IPS DF 6.9 (cell line): Measurements from ENCODE around the gene MIXL1.

Experiments used
- DNase-seq: peaks from one replicate; pipeline ENCODE4 v3.0.0-alpha.2; 2013; ENCODE audit warnings: low read depth, low spot score
- H3K27ac ChIP-seq: one replicate; pipeline ENCODE4 v1.5.1; 2013; ENCODE audit warnings: low read length, control low read depth
- H3K27me3 ChIP-seq: 2 replicates; pipeline ENCODE4 v1.6.1; 2013; ENCODE audit warnings: mild to moderate bottlenecking, low read length; ENCODE audit not compliant: control insufficient read depth, insufficient read depth
- H3K36me3 ChIP-seq: 2 replicates; pipeline ENCODE4 v1.6.1; 2013; ENCODE audit warnings: low read length; ENCODE audit not compliant: control insufficient read depth, insufficient read depth
- H3K4me1 ChIP-seq: 2 replicates; pipeline ENCODE4 v1.6.1; 2013; ENCODE audit warnings: low read length; ENCODE audit not compliant: control insufficient read depth, insufficient read depth
- H3K4me3 ChIP-seq: 2 replicates; pipeline ENCODE4 v1.5.1; 2013; ENCODE audit warnings: mild to moderate bottlenecking, low read length
- H3K9me3 ChIP-seq: 2 replicates; pipeline ENCODE4 v1.6.1; 2013; ENCODE audit warnings: low read length, inconsistent platforms; ENCODE audit not compliant: control insufficient read depth, insufficient read depth
- WGBS: extraction: QIAGEN DNeasy Blood & Tissue Kit; methylation state at CpG from one replicate; pipeline ENCODE4 v1.1.7; 2013; ENCODE audit warnings: mixed read lengths, missing lambda C conversion rate; ENCODE audit not compliant: insufficient read length, insufficient coverage; 5-methylcytosine and 5-hydroxymethylcytosine counted together

MIXL1 gene

DNA sequence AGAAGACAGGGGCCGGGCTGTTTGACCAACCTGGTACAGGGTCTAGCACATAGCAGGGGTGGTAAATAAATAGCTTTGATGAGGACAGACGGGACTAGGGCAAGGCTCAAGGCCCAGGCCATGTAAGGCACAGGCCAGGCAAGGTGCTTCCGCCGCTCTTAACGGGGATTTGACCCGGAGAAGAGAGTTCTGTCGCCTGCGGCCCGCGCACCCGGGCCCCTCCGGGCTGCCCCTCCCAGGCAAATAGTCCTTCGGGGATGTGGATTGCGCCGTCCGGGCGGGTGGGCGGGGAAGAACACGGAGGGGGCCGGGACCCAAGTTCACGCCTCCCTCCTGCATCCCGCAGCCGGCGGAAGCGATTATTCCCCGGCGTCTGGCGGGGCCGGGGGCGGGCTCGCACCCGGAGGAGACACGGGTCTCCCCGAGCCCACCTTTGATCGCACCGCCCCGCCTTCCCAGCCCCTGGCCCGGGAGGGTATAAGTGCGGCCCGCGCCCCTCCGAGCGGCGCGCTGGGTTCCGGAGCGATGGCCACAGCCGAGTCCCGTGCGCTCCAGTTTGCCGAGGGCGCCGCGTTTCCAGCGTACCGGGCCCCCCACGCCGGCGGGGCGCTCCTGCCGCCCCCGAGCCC lies at the start of gene MIXL1:
MIXL1 (plus strand) TSS at position 508 of the 629 bp plus-strand sequence; CDS start at position 526, 18 bp downstream.
- no peaks in the 10 kb centered on the region for H3K4me1 ChIP-seq
- no peak for DNase-seq
- no peaks in the 10 kb centered on the region for H3K36me3 ChIP-seq
- no CpG with 5 or more reads among the region's 62 CpGs for WGBS
- H3K4me3 ChIP-seq, result peak within 1 kb of the TSS; percentile 55; the same call in 1 of the 2 replicates
- H3K9me3 ChIP-seq, result no peaks in the 10 kb centered on the region
- H3K27me3 ChIP-seq, result no peaks in the 10 kb centered on the region
- no peak within 1 kb of the TSS for H3K27ac ChIP-seq

DNA sequence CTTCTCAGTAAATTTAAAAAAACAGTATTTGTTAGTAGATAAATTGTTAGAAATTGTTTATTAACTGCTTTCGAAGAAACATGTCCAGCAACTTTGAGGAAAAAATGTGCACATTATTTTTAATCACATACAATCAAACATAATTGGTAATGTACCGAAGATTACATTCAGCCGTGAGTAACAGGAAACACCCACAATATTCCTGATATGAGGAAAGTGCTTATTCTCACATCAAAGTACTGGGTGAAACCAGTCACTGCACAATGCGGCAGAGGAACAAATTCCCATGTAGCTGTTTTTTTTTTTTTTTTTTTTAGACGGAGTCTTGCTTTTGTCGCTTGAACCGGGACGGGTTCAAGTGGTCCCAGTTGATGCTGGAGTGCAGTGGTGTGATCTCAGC lies 46.6 kb upstream of the MIXL1 start:
- Histone ChIP-seq H3K4me3 (no peak overlapping the region), H3K27me3 (no peaks in the 10 kb centered on the region), H3K9me3 (no peaks in the 10 kb centered on the region), H3K27ac (no peak overlapping the region), H3K4me1 (no peaks in the 10 kb centered on the region), H3K36me3 (no peaks in the 10 kb centered on the region)
- WGBS, result no CpG with 5 or more reads among the region's 8 CpGs
- no peak for DNase-seq

DNA sequence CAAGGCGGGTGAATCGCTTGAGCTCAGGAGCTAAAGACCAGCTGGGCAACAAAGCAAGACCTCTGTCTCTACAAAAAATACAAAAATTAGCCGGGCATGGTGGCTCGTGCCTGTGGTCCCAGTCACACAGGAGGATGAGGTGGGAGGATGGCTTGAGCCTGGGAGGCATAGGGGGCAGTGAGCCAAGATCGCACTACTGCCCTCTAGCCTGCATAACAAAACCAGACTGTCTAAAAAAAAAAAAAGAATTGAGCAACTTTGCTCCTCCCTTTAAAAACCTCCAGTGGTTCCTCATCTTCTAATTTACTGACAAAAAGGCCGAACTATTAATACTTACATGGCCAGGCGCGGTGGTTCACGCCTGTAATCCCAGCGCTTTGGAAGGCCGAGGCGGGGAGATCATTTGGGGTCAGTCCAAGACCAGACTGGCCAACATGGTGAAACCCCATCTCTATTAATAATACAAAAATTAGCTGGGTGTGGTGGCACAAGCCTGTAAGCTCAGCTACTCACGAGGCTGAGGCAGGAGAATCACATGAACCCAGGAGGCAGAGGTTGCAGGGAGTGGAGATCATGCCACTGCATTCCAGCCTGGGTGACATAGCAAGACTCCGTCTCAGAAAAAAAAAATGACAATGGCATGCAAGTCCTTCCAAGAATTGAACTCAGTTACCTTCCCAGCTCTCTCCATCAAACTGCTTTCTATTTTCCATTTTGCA lies 41.3 kb upstream of the MIXL1 start:
- H3K9me3 ChIP-seq, result no peaks in the 10 kb centered on the region
- DNase-seq, result no peak
- no CpG with 5 or more reads among the region's 14 CpGs for WGBS
- H3K27me3 ChIP-seq, result no peaks in the 10 kb centered on the region
- H3K4me1 ChIP-seq, result no peaks in the 10 kb centered on the region
- H3K36me3 ChIP-seq, result no peaks in the 10 kb centered on the region
- H3K27ac ChIP-seq, result no peak overlapping the region
- no peak overlapping the region for H3K4me3 ChIP-seq

DNA sequence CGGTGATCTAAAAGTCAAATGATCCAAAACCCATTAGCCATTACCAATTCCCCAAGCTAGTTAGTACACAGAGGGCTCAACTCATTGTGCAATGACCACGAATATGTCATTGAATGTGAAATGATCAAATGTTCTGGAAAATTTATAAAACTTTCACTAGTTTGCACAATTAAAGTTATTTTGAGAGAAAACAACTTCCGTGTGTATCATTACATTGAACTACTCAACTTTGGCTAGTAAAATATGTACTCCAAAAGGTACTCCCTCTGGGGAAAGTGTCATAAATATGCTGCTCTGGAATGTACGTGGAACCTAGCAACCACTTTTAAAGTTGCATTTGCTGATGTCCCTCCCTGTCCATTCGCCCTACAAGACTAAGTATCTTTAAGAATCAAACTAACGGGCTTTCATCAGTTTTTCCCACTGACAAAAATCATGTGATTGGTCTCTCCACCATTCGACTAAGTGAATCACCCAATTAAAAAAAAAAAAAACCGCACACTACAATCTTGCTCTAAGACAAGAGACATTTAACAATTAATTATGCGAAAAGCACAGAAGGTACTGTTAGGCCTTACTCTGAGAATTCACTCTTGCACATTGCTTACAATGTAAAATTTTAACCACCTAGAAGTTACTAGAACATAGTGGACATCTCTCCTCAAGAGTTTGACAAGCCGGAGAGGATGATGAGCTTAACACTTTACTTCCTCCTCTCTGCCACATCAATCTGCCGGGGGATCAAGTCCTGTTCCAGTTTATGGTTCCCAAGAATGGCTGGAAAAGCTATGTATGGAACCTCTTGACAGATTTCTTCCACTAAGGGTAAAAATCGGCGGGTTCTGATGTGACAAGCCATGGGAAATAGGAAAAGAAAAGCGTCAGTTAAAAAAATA lies 38.1 kb upstream of the MIXL1 start:
- Histone ChIP-seq H3K27me3 (no peaks in the 10 kb centered on the region), H3K4me1 (no peaks in the 10 kb centered on the region), H3K4me3 (peak overlapping the region; percentile 92; the same call in 1 of the 2 replicates), H3K9me3 (no peaks in the 10 kb centered on the region), H3K36me3 (no peaks in the 10 kb centered on the region), H3K27ac (no peak overlapping the region)
- WGBS, result no CpG with 5 or more reads among the region's 14 CpGs
- DNase-seq, result no peak

DNA sequence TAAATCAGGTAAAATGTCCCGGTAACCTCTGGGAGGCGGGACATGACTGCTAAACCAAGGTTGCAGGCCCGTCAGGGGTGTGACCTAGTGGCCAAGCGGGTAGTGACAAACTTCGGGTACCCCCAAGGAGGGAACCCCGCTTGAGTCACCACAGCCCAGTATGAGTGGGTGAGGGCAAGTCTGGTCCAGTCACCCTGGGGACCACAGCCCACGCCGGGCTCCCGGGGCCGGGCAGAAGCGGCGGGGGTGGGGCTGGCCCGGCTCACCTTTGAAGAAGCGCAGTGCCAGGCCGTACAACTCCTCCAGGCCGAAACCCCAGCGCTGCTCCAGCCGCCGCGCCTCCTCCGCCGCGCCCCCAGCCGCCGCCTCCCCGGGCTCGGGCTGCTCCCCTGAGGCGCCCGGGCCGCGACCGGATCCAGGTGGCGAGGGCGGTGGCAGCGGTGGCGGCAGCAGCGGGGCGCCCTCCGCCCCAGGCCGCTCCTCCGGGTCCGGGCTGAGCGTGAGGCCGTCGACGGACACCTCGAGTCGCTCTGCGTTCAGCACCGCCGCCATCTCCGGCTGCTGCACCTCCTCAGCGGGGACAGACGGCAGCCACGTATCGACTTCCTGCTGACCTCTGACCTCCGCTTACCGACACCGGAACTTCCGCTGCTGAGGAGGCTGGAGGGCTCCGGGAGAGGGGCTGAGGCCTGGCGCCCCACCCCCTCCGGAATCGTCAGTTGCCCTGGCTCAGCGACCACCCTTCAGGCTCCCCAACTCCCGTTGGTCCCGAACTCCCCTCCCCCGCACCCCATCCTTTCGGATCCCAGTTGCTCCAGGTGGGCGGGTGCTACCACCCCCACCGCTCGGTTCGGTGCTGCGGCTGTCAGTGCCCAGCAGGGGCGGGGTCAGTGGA lies 37.1 kb upstream of the MIXL1 start, which contains the start of gene ACBD3:
ACBD3 (minus strand) TSS at position 618 of the 895 bp plus-strand sequence; CDS start at position 552, 66 bp downstream.
- no peak within 1 kb of the TSS for H3K27ac ChIP-seq
- no CpG with 5 or more reads among the region's 75 CpGs for WGBS
- DNase-seq, result peak; percentile 84
- H3K36me3 ChIP-seq, result no peaks in the 10 kb centered on the region
- no peaks in the 10 kb centered on the region for H3K4me1 ChIP-seq
- peak within 1 kb of the TSS; percentile 92 for H3K4me3 ChIP-seq
- H3K27me3 ChIP-seq, result no peaks in the 10 kb centered on the region
- no peaks in the 10 kb centered on the region for H3K9me3 ChIP-seq

DNA sequence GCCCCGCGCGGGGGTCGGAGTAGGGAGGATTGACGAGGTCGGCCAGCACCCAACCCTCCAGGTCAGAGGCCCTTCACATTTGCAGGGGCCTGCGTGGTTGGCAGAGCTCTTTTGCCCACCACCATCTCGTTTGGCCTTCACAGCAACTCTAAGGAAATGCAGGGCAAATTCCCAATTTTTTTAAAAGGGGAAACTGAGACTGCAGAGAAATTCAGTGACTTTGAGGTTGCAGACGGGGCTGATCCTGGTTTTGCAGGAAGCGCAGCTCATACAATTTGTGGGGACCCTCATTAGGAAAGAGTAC lies 36.5 kb upstream of the MIXL1 start:
- DNase-seq, result no peak
- no peaks in the 10 kb centered on the region for H3K27me3 ChIP-seq
- no peaks in the 10 kb centered on the region for H3K9me3 ChIP-seq
- H3K36me3 ChIP-seq, result no peaks in the 10 kb centered on the region
- no CpG with 5 or more reads among the region's 10 CpGs for WGBS
- no peak overlapping the region for H3K27ac ChIP-seq
- peak overlapping the region; percentile 92 for H3K4me3 ChIP-seq
- no peaks in the 10 kb centered on the region for H3K4me1 ChIP-seq

DNA sequence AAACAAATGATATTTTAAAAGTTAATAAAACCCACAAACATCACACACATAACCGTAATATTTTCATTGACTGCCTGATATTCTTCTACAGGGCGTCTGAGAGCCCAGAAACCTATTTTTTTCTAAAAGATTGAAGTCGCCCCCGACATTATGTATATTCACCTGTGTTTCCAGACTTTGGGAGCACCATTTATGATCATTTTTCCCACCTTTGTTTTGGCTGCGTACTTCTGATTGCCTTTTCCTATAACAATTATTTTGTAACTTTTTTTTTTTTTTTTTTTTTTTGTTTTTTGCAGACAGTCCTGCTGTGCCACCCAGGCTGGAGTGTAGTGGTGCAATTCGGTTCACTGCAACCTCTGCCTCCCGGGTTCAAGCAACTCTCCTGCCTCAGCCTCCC lies 36.1 kb upstream of the MIXL1 start:
- no peak overlapping the region for H3K4me3 ChIP-seq
- H3K36me3 ChIP-seq, result no peaks in the 10 kb centered on the region
- no peaks in the 10 kb centered on the region for H3K27me3 ChIP-seq
- H3K27ac ChIP-seq, result no peak overlapping the region
- DNase-seq, result no peak
- no peaks in the 10 kb centered on the region for H3K4me1 ChIP-seq
- no peaks in the 10 kb centered on the region for H3K9me3 ChIP-seq
- no CpG with 5 or more reads among the region's 7 CpGs for WGBS

DNA sequence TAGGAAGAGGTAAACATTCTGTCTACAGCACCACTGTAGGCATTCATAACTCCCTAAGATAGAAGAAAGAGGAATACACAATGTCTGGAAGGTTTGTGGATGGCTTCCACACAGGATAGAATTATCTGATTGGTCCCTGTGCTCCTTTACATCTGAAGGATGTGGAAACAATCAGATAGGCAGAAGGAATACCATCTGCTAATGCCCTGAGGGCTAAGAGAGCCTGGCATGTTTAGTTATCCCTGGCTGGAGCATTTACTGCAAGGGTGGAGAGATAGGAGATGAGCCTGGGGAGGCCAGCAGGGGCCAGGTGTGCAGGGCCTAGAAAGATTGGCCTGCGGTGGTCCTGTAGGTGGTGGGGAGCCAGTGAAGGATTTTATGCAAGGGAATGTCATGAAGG lies 28.3 kb upstream of the MIXL1 start:
- DNase-seq, result no peak
- H3K27ac ChIP-seq, result no peak overlapping the region
- WGBS, result no CpG with 5 or more reads among the region's 1 CpG

DNA sequence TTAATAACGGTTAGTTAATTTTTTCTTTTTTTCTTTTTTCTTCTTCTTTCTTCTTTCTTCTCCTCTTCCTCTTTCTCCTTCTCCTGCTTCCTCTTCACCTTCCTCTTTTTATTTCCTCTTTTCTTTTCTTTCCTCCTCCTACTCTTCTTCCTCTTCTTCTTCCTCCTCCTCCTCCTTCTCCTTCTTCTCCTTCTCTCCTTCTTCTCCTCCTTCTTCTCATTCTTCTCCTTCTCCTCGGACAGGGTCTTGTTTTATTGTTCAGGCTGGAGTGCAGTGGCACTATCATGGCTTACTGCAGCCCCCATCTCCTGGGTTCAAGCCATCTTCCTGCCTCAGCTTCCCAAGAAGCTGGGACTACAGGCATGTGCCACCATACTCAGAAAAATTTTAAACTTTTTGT lies 23.5 kb upstream of the MIXL1 start:
- H3K27me3 ChIP-seq, result no peaks in the 10 kb centered on the region
- H3K9me3 ChIP-seq, result no peaks in the 10 kb centered on the region
- no peak overlapping the region for H3K27ac ChIP-seq
- WGBS, result no CpG with 5 or more reads among the region's 2 CpGs
- no peak for DNase-seq
- no peak overlapping the region for H3K4me3 ChIP-seq
- H3K4me1 ChIP-seq, result no peaks in the 10 kb centered on the region
- H3K36me3 ChIP-seq, result no peaks in the 10 kb centered on the region

More for the DNA sequence above, 28.3 kb upstream of the MIXL1 start:
- H3K27me3 ChIP-seq, result no peaks in the 10 kb centered on the region
- no peaks in the 10 kb centered on the region for H3K4me1 ChIP-seq
- H3K9me3 ChIP-seq, result no peaks in the 10 kb centered on the region
- H3K36me3 ChIP-seq, result no peaks in the 10 kb centered on the region
- H3K4me3 ChIP-seq, result no peak overlapping the region
